ENCODE measurements around the gene DCC. TPM values are rescaled to one million over a fixed set of nuclear protein-coding genes. Genes with fewer than 3 reads are reported as not detected.

The DCC gene
- total RNA-seq, 1 experiment from 2014 or later: not detected

GRCh38 chr18:53004798-53005197, 664.8 kb downstream of the DCC start:
- TF ChIP-seq, protein P1, sequence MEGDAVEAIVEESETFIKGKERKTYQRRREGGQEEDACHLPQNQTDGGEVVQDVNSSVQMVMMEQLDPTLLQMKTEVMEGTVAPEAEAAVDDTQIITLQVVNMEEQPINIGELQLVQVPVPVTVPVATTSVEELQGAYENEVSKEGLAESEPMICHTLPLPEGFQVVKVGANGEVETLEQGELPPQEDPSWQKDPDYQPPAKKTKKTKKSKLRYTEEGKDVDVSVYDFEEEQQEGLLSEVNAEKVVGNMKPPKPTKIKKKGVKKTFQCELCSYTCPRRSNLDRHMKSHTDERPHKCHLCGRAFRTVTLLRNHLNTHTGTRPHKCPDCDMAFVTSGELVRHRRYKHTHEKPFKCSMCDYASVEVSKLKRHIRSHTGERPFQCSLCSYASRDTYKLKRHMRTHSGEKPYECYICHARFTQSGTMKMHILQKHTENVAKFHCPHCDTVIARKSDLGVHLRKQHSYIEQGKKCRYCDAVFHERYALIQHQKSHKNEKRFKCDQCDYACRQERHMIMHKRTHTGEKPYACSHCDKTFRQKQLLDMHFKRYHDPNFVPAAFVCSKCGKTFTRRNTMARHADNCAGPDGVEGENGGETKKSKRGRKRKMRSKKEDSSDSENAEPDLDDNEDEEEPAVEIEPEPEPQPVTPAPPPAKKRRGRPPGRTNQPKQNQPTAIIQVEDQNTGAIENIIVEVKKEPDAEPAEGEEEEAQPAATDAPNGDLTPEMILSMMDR (conservative IDR thresholded peaks at IDR 0.05): no peak
- TF ChIP-seq EZH2 (IDR thresholded peaks at IDR 0.05; ENCODE audit: low read depth): no peak
- Histone ChIP-seq H4K20me1 (ENCODE audit: insufficient read depth) (no peaks in the 10 kb centered on the region), H3K4me1 (replicated peaks; ENCODE audit: insufficient read depth) (no peaks in the 10 kb centered on the region), H3K36me3 (ENCODE audit: low read depth) (no peaks in the 10 kb centered on the region), H2AFZ (no peak overlapping the region), H3K4me2 (no peak overlapping the region), H3K27me3 (ENCODE audit: insufficient read depth, low read depth) (no peaks in the 10 kb centered on the region), H3K27ac (no peak overlapping the region), H3K79me2 (ENCODE audit: low read depth) (no peaks in the 10 kb centered on the region), H3K9me2 (ENCODE audit: insufficient read depth) (no peaks in the 10 kb centered on the region), H3K4me3 (no peak overlapping the region), H3K9me3 (ENCODE audit: insufficient read depth, low read depth) (no peaks in the 10 kb centered on the region), H3F3A (ENCODE audit: insufficient read depth, low read depth) (no peaks in the 10 kb centered on the region)
- intact Hi-C loops (cut with micrococcal nuclease; ENCODE audit: unreplicated experiment): no loop called here
- ChIA-PET CTCF (no interaction called here), POLR2A (ENCODE audit: unreplicated experiment) (no interaction called here)
- no TSS peak for BruUV-seq (replicated peaks)
- DNase-seq: no peak

GRCh38 chr18:53018791-53019190, 678.8 kb downstream of the DCC start:
- Histone ChIP-seq H3K27me3 (ENCODE audit: insufficient read depth, low read depth) (no peaks in the 10 kb centered on the region), H3K9me3 (ENCODE audit: insufficient read depth, low read depth) (no peaks in the 10 kb centered on the region), H3K4me1 (replicated peaks; ENCODE audit: insufficient read depth) (no peaks in the 10 kb centered on the region), H3K79me2 (ENCODE audit: low read depth) (no peaks in the 10 kb centered on the region), H3F3A (ENCODE audit: insufficient read depth, low read depth) (no peaks in the 10 kb centered on the region), H3K4me2 (no peak overlapping the region), H3K9me2 (ENCODE audit: insufficient read depth) (no peaks in the 10 kb centered on the region), H2AFZ (no peak overlapping the region), H3K36me3 (ENCODE audit: low read depth) (no peaks in the 10 kb centered on the region), H3K27ac (no peak overlapping the region), H4K20me1 (ENCODE audit: insufficient read depth) (no peaks in the 10 kb centered on the region), H3K4me3 (no peak overlapping the region)
- CTCF ChIA-PET: no interaction called here
- intact Hi-C loops (cut with micrococcal nuclease; ENCODE audit: unreplicated experiment): no loop called here
- BruUV-seq (replicated peaks): no TSS peak
- POLR2A ChIA-PET (ENCODE audit: unreplicated experiment): no interaction called here
- no peak for DNase-seq
- TF ChIP-seq, protein P1 (conservative IDR thresholded peaks at IDR 0.05): no peak
- no peak for TF ChIP-seq EZH2 (IDR thresholded peaks at IDR 0.05; ENCODE audit: low read depth)

- Histone ChIP-seq H2AFZ (no peak overlapping the region), H3K9me2 (ENCODE audit: insufficient read depth) (no peaks in the 10 kb centered on the region), H3K79me2 (ENCODE audit: low read depth) (no peaks in the 10 kb centered on the region), H4K20me1 (ENCODE audit: insufficient read depth) (no peaks in the 10 kb centered on the region), H3K4me2 (no peak overlapping the region), H3K4me3 (no peak overlapping the region), H3F3A (ENCODE audit: insufficient read depth, low read depth) (no peaks in the 10 kb centered on the region), H3K27me3 (ENCODE audit: insufficient read depth, low read depth) (no peaks in the 10 kb centered on the region), H3K36me3 (ENCODE audit: low read depth) (no peaks in the 10 kb centered on the region), H3K9me3 (ENCODE audit: insufficient read depth, low read depth) (no peaks in the 10 kb centered on the region), H3K27ac (no peak overlapping the region), H3K4me1 (replicated peaks; ENCODE audit: insufficient read depth) (no peaks in the 10 kb centered on the region)
- TF ChIP-seq EZH2 (IDR thresholded peaks at IDR 0.05; ENCODE audit: low read depth): no peak
- ChIA-PET POLR2A (ENCODE audit: unreplicated experiment) (no interaction called here), CTCF (no interaction called here)
- BruUV-seq (replicated peaks): no TSS peak
- DNase-seq: no peak
- intact Hi-C loops (cut with micrococcal nuclease; ENCODE audit: unreplicated experiment): no loop called here
Observed at GRCh38 chr18:53025247-53025646, 685.2 kb downstream of the DCC start.

DNA sequence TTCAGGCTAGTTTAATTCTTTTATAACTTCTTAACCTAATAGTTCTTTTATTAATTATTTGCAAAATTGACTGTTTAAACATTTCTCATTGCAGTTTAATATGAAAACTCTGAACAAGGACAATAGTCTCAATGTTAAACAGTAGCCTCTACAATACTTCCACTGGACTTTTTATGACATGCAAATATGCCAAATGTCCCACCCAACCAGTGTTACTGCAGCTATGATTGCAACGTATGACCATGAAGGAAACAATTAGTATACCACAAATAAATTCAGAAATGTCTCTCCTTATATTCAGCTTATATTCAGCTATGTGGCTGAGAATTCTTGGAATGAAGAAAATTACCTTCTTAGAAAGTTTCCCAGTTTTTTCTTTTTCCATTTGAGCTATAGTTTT, 688.6 kb downstream of the DCC start:
- ChIA-PET CTCF (no interaction called here), POLR2A (ENCODE audit: unreplicated experiment) (no interaction called here)
- BruUV-seq (replicated peaks): no TSS peak

More for the DNA sequence above, 688.6 kb downstream of the DCC start:
- Histone ChIP-seq H3K36me3 (ENCODE audit: low read depth) (no peaks in the 10 kb centered on the region), H3K79me2 (ENCODE audit: low read depth) (no peaks in the 10 kb centered on the region), H3K9me2 (ENCODE audit: insufficient read depth) (no peaks in the 10 kb centered on the region), H3K4me1 (replicated peaks; ENCODE audit: insufficient read depth) (no peaks in the 10 kb centered on the region), H3K4me2 (no peak overlapping the region), H3K27me3 (ENCODE audit: insufficient read depth, low read depth) (no peaks in the 10 kb centered on the region), H3K27ac (no peak overlapping the region), H4K20me1 (ENCODE audit: insufficient read depth) (no peaks in the 10 kb centered on the region), H3K4me3 (no peak overlapping the region), H3K9me3 (ENCODE audit: insufficient read depth, low read depth) (no peaks in the 10 kb centered on the region), H2AFZ (no peak overlapping the region), H3F3A (ENCODE audit: insufficient read depth, low read depth) (no peaks in the 10 kb centered on the region)
- no peak for DNase-seq
- TF ChIP-seq, protein P1 (conservative IDR thresholded peaks at IDR 0.05): no peak
- no peak for TF ChIP-seq EZH2 (IDR thresholded peaks at IDR 0.05; ENCODE audit: low read depth)
- intact Hi-C loops (cut with micrococcal nuclease; ENCODE audit: unreplicated experiment): no loop called here

Data from PC-9 (cell line).